Heart left ventricle (tissue), 16 donors: Measurements from ENCODE around the gene TBC1D10B. TPM values are rescaled to one million over a fixed set of nuclear protein-coding genes. Genes with fewer than 3 reads are reported as not detected.

Experiments used
- ATAC-seq, 4 donors: fragments of 200-7000 bp; cut with Tn5 transposase; one replicate each; pipeline ENCODE4 v1.9.1; 2020 to 2022; ENCODE audit warnings: moderate library complexity in 4 of 4, mild to moderate bottlenecking in 3 of 4, moderate number of reproducible peaks in 1 of 4
- DNase-seq, 5 donors: peaks; one replicate each; pipeline ENCODE4 v3.0.0-alpha.2; 2020
- H3K27ac ChIP-seq, 12 donors: fragments of 200-600 bp; sonication (generic) in 4 of 12; one replicate each; pipeline versions ENCODE4 v1.5.0 to v1.8.0; 2016 to 2022; ENCODE audit warnings: mild to moderate bottlenecking in 2 of 12
- H3K27me3 ChIP-seq, 9 donors: fragments of 200-600 bp; sonication (generic) in 2 of 9; one replicate each; pipeline versions ENCODE4 v1.5.1 to v1.8.0; 2016 to 2022; ENCODE audit warnings: mild to moderate bottlenecking in 3 of 9
- H3K36me3 ChIP-seq, 9 donors: fragments of 200-600 bp; sonication (generic) in 2 of 9; one replicate each; pipeline versions ENCODE4 v1.5.0 to v1.8.0; 2018 to 2022; ENCODE audit warnings: mild to moderate bottlenecking in 2 of 9
- H3K4me1 ChIP-seq, 12 donors: fragments of 200-600 bp; sonication (generic) in 4 of 12; one replicate each; pipeline versions ENCODE4 v1.5.0 to v1.8.0; 2016 to 2022; ENCODE audit warnings: mild to moderate bottlenecking in 3 of 12
- H3K4me3 ChIP-seq, 12 donors: fragments of 200-600 bp; sonication (generic) in 4 of 12; one replicate each; pipeline versions ENCODE4 v1.5.0 to v1.8.0; 2017 to 2022; ENCODE audit warnings: mild to moderate bottlenecking in 9 of 12, moderate library complexity in 4 of 12
- H3K9me3 ChIP-seq, 12 donors: fragments of 200-600 bp; sonication (generic) in 4 of 12; one replicate each; pipeline versions ENCODE4 v1.5.0 to v1.8.0; 2016 to 2022; ENCODE audit warnings: mild to moderate bottlenecking in 1 of 12
- CTCF ChIP-seq, 12 donors: fragments of 200-600 bp; sonication (generic) in 4 of 12; IDR thresholded peaks; one replicate each; pipeline versions ENCODE4 v1.5.0 to v1.8.0; 2018 to 2022; ENCODE audit warnings: antibody characterized with exemption in 12 of 12, mild to moderate bottlenecking in 5 of 12
- POLR2A ChIP-seq, 2 donors: fragments of 450-650 bp; IDR thresholded peaks; one replicate each; pipeline ENCODE4 v1.6.1; 2017; ENCODE audit warnings: antibody characterized with exemption in 2 of 2, mild to moderate bottlenecking in 2 of 2, moderate library complexity in 2 of 2
- WGBS, 4 donors: extraction: QIAGEN DNeasy Blood & Tissue Kit in 2 of 4; methylation state at CpG; one replicate each; pipeline versions ENCODE4 v1.1.5 to v1.1.7; 2013 to 2018; 5-methylcytosine and 5-hydroxymethylcytosine counted together
- intact Hi-C, 10 donors: fragments of 100-400 bp; cut with DNase I; formaldehyde crosslinking; loops; one replicate each; pipeline versions ENCODE4 v1.11.1 to v1.14.2; 2022
- polyA plus RNA-seq, 2 donors: library from polyadenylated mRNA; stranded (reverse); fragments of 200-250 nt; gene quantifications; one replicate each; pipeline ENCODE4 v1.2.3, GENCODE V29; 2013
- total RNA-seq, 9 donors: library from RNA; depleted of rRNA in 2 of 9; stranded (reverse); fragments of >200 nt in 2 of 9; fragmentation: NEBNext Ultra II Directional in 3 of 9; extraction: Animal tissue kit (Norgen Biotek cat#: 25700) in 3 of 9; gene quantifications; one replicate each; pipeline versions ENCODE4 v1.1.0 to v1.2.4, GENCODE V29; 2016 to 2023
- donor health status: ischemic (EF 13 %, LVEDD 7.1; RV severe dilation, severe dysfunction).
- donor health status: healthy with polysubstance abuse.
- donor health status: DM: no; HTN: yes; CAD: no.
- donor health status: DM: no; HTN: no; CAD: no.
- donor health status: ischemic (EF 25% LVEDD 6.9; RV normal size, moderate dysfunction).
- donor health status: ischemic (EF 25% LVEDD 5.7; RV mildly dilated, moderate dysfunction).
- donor health status: healthy.
- donor health status: DM: yes; HTN: yes; CAD: no.
- donor health status: ischemic (EF 35%, LVEDD 5.7; RV mildly dilated, moderate dysfunction).
- donor health status: nonischemic (EF 11% LVEDD 7.7; RV severe dilation, severe dysfunction).
- donor health status: DM: yes; HTN: yes; CAD: no.
- donor health status: PGD.
- donor health status: ischemic (EF 29% LVEDD 5.4; RV normal size, mild dysfunction).
- donor health status: nonischemic (EF 23%, LVEDD 6.1; RV moderate dilation, normal function).

Gene TBC1D10B
- total and polyA plus RNA-seq, 11 donors, result 16.9 to 40.0 (median 24.2) TPM

- WGBS, 4 donors, result 61 to 66% (median 63%) methylated on average over 4 to 7 of the region's 7 CpGs
- DNase-seq (no peak), ATAC-seq (no peak)
- Histone ChIP-seq H3K4me1 (peaks cover 12 to 47% (median 37%) of the 10 kb centered on the region in 12 donors), H3K9me3 (no peaks in the 10 kb centered on the region), H3K27me3 (no peaks in the 10 kb centered on the region), H3K36me3 (peaks cover 0 to 72% (median 63%) of the 10 kb centered on the region in 9 donors), H3K4me3 (peak overlapping the region in 11 of 12 donors; percentile 68 to 99 (median 83)), H3K27ac (peak overlapping the region; percentile 91 to 99 (median 94))
- intact Hi-C loops, result loop anchor here in 5 of 10 donors (1.0 to 10.0 kb wide), 6 partner anchors 12 to 261 kb away; partner anchors contain the start of genes TBC1D10B (in 1 of the 5), TBX6 (in 1 of the 5), YPEL3 (in 1 of the 5) and ZNF48 (in 1 of the 5)
- TF ChIP-seq CTCF (IDR thresholded peaks at IDR 0.05) (no peak), POLR2A (IDR thresholded peaks at IDR 0.05) (no peak)
Observed at GRCh38 chr16:30355954-30356308, 14.4 kb downstream of the TBC1D10B start.

- WGBS, 4 donors, result 0 to 1% (median 1%) methylated on average over 42 to 45 of the region's 45 CpGs
- DNase-seq (peak; percentile 95 to 98 (median 97)), ATAC-seq (peak; percentile 89 to 96 (median 92))
- TF ChIP-seq POLR2A (IDR thresholded peaks at IDR 0.05) (peak in 1 of 2 donors; percentile 40), CTCF (IDR thresholded peaks at IDR 0.05) (peak in 1 of 12 donors; percentile 9)
- Histone ChIP-seq H3K36me3 (peaks cover 0 to 72% (median 65%) of the 10 kb centered on the region in 9 donors), H3K27ac (peak within 1 kb of the TSS; percentile 91 to 99 (median 94)), H3K9me3 (no peaks in the 10 kb centered on the region), H3K27me3 (no peaks in the 10 kb centered on the region), H3K4me3 (peak within 1 kb of the TSS; percentile 68 to 99 (median 85)), H3K4me1 (peaks cover 12 to 47% (median 37%) of the 10 kb centered on the region in 12 donors)
- intact Hi-C loops, result loop anchor here in 5 of 10 donors (2.0 to 10.0 kb wide), 5 partner anchors 15 to 261 kb away; partner anchors contain the start of genes TBC1D10B (in 1 of the 5), TBX6 (in 1 of the 5), YPEL3 (in 1 of the 5) and ZNF48 (in 1 of the 5)
Observed at GRCh38 chr16:30355144-30355953, 14.9 kb downstream of the TBC1D10B start, which contains the start of gene CD2BP2. Gene CD2BP2, minus strand, starts transcription at chr16:30355308. Its CDS starts 627 bp downstream, at chr16:30354681.

- WGBS, 4 donors, result 3 to 6% (median 4%) methylated on average over 20 to 36 of the region's 36 CpGs
Observed at GRCh38 chr16:30354423-30355143, 15.7 kb downstream of the TBC1D10B start.

More at GRCh38 chr16:30354423-30355143, 15.7 kb downstream of the TBC1D10B start:
- peaks cover 0 to 71% (median 60%) of the 10 kb centered on the region in 9 donors for H3K36me3 ChIP-seq
- H3K4me3 ChIP-seq, result peak overlapping the region; percentile 68 to 99 (median 85)
- H3K4me1 ChIP-seq, result peaks cover 12 to 47% (median 37%) of the 10 kb centered on the region in 12 donors
- H3K27ac ChIP-seq, result peak overlapping the region; percentile 11 to 99 (median 94)
- H3K27me3 ChIP-seq, result no peaks in the 10 kb centered on the region
- TF ChIP-seq POLR2A (IDR thresholded peaks at IDR 0.05) (no peak), CTCF (IDR thresholded peaks at IDR 0.05) (no peak)
- ATAC-seq, result peak; percentile 6 to 33 (median 21)
- intact Hi-C loops, result loop anchor here in 5 of 10 donors (2.0 to 10.0 kb wide), 5 partner anchors 16 to 260 kb away; partner anchors contain the start of genes TBC1D10B (in 1 of the 5), TBX6 (in 1 of the 5), YPEL3 (in 1 of the 5) and ZNF48 (in 1 of the 5)
- no peaks in the 10 kb centered on the region for H3K9me3 ChIP-seq
- DNase-seq, result peak in 2 of 5 donors; percentile 36
